Caki2 (cell line): ENCODE measurements around the gene SPIN2A. TPM values are rescaled to one million over a fixed set of nuclear protein-coding genes. Genes with fewer than 3 reads are reported as not detected.
"Not testable (repeated sequence)": the region's sequence is repeated elsewhere in the genome, so short reads cannot be mapped to it uniquely, and the experiment has no call there.

Source experiments
- DNase-seq: peaks from one replicate; pipeline ENCODE4 v3.0.0-alpha.2; 2015; ENCODE audit warnings: low read depth
- in situ Hi-C: cut with HindIII; loops from 2 replicates; pipeline ENCODE4 v1.10.0; 2016; ENCODE audit warnings: low sequenced_read_pairs, low pct_unique_long_range_greater_than_20kb, mixed read lengths
- total RNA-seq: library from RNA; depleted of rRNA; stranded (reverse); fragments of >200 nt; shearing (Covaris generic); gene quantifications from 2 replicates; pipeline ENCODE4 v1.2.3, GENCODE V29; 2014; ENCODE audit warnings: low replicate concordance; rRNA removed

Gene SPIN2A
- total RNA-seq, 1 experiment from 2014 or later, result 0.10 TPM

- in situ Hi-C loops, result no loop called here
- no peak for DNase-seq
Measured at GRCh38 chrX:57104921-57105398, 32.2 kb downstream of the SPIN2A start.

DNA sequence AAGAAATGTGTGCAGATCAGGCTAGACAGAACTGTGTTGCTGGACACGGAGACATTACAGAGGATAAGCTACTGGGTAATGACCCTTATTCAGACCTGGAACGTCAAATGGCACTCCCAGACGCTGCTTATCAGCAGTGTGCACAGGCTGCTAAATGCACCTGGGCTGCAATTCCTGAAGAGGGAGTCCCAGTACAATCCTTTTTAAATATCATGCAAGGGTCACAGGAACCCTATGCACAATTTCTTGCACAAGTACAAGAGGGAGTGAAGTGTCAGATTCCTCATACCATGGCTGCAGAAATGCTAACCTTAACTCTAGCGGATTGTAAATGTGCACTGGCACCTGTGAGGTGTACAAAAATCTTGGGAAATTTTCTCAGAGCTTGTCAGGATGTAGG is 32.8 kb downstream of the SPIN2A start:
- no peak for DNase-seq
- in situ Hi-C loops, result no loop called here

- DNase-seq, result no peak
- in situ Hi-C loops, result no loop called here
Measured at GRCh38 chrX:57103489-57103888, 33.7 kb downstream of the SPIN2A start.

DNA sequence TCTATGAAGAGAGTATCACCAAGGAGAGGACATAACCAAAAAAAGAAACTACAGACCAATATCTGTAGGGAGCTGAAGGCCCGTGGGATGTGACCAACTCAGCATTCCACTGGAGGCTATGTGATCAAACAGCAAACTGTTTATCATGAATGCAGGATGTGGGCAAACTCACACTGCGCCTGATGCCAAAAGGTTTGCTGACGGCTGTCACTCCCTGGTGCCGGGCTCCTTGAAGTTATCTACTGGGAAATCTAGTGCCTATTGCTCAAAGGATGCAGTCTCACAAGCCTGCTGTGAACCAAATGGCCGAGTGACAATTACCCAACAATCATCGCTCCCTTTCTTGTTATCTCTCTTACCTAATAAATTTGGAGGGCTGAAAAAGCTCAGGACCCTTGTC is 34.3 kb downstream of the SPIN2A start:
- DNase-seq, in situ Hi-C loops: not testable (repeated sequence)

Other genes with a start within 250 kb of the SPIN2A start
- gene SPIN3, start 141.9 kb downstream of the SPIN2A start, total RNA-seq, result 3.9 and 8.1 TPM in 2 replicates
- gene SPIN2B, start 15.8 kb downstream of the SPIN2A start, total RNA-seq, result 5.4 and 23.0 TPM in 2 replicates
- gene FAAH2, start 149.3 kb upstream of the SPIN2A start, total RNA-seq, result 3.2 and 51.1 TPM in 2 replicates